WI38 (cell line): ENCODE measurements around the gene SMYD4.
"Not testable (repeated sequence)": the region's sequence is repeated elsewhere in the genome, so short reads cannot be mapped to it uniquely, and the experiment has no call there.

Source experiments
- H3K4me3 ChIP-seq: 2 replicates; pipeline ENCODE4 v1.5.1; 2011; ENCODE audit warnings: low read depth, mild to moderate bottlenecking, control low read depth, low read length
- CTCF ChIP-seq: IDR thresholded peaks from 2 replicates; pipeline ENCODE4 v1.5.1; 2012; ENCODE audit warnings: low read depth, mild to moderate bottlenecking, control low read depth, low read length

The SMYD4 gene

GRCh38 chr17:1871756-1872155 lies 42.1 kb upstream of the SMYD4 start:
- TF ChIP-seq CTCF: no peak
- H3K4me3 ChIP-seq: no peak overlapping the region

GRCh38 chr17:1870592-1870991 lies 40.9 kb upstream of the SMYD4 start:
- no peak overlapping the region for H3K4me3 ChIP-seq
- no peak for TF ChIP-seq CTCF

- TF ChIP-seq CTCF: no peak
- no peak overlapping the region for H3K4me3 ChIP-seq
These were observed 38.4 kb upstream of the SMYD4 start for GRCh38 chr17:1868090-1868489.

GRCh38 chr17:1867307-1867706 lies 37.6 kb upstream of the SMYD4 start:
- H3K4me3 ChIP-seq: no peak overlapping the region
- TF ChIP-seq CTCF: no peak

- TF ChIP-seq CTCF: peak; percentile 55
- H3K4me3 ChIP-seq: no peak overlapping the region
These were observed 35.7 kb upstream of the SMYD4 start for GRCh38 chr17:1865252-1866037.

- H3K4me3 ChIP-seq: no peak overlapping the region
- TF ChIP-seq CTCF: no peak
These were observed 31.8 kb upstream of the SMYD4 start for GRCh38 chr17:1861391-1862010.

GRCh38 chr17:1860978-1861377 lies 31.3 kb upstream of the SMYD4 start:
- H3K4me3 ChIP-seq: no peak overlapping the region
- TF ChIP-seq CTCF: no peak

- H3K4me3 ChIP-seq: not testable (repeated sequence)
These were observed 26.8 kb upstream of the SMYD4 start for GRCh38 chr17:1856462-1856861.
